ENCODE data around the gene CLDN7.

DNA sequence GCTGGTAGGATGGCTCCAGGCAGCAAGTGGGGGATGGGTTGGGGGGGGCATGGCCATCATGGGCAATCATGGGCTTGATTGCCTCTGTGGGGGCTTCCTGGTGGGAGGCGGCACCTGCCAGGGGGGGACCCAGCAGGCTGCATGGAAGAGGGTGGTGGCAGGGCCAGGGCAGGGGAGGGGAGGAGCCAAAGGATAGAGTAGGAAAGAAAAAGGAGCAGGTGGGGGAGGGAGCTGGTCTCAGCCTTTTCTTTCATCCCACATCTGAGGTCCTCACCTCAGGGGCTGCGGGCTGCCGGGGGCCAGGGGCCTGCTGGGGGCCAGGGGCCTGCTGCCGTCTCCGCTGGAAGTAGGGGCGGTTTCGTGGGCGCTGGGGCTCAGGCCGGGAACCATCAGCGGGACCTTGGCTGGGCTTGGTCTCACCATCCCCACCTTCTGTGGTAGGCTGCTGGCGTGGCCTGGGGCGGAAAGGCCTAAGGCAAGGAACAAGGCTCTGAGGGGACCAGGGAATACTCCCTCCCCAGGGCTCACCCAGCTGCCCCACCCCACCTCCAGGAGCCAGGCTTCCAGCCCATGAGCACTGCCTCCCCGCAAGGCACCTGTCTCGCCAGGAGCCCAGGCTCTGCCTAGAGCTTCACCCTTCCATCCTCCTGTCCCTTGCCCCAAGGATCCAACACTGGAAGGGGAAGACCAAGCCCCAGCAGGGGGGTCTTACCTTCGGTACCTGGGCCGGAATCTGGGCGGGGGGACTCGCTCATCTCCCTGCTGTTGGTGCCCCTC lies 27.2 kb upstream of the CLDN7 start:
- TF ChIP-seq CTCF (IDR thresholded peaks at IDR 0.05) (no peak), ZFX (IDR thresholded peaks at IDR 0.05; ENCODE audit: borderline replicate concordance) (no peak)

Measured in 22Rv1 (cell line).